Panc1 (cell line): ENCODE results near the gene KRT85. TPM values are rescaled to one million over a fixed set of nuclear protein-coding genes. Genes with fewer than 3 reads are reported as not detected.

ENCODE experiments used
- ATAC-seq: fragments of 200-7000 bp; cut with Tn5 transposase; 2 replicates; pipeline ENCODE4 v1.9.1; 2020; ENCODE audit warnings: mild to moderate bottlenecking, moderate library complexity
- BruUV-seq: library from RNA; stranded (reverse); fragments of 400-500 nt; replicated peaks from 2 replicates; lab custom pipeline; 2021; lab: Mats Ljungman, UMichigan
- CTCF ChIA-PET: fragments of 300-600 bp; sonication (Branson Sonifier 250); formaldehyde crosslinking; loops from one replicate; lab custom pipeline; 2022; ENCODE audit warnings: antibody characterized with exemption; lab: Charles Lee
- POLR2A ChIA-PET: fragments of 300-600 bp; sonication (Branson Sonifier 250); formaldehyde crosslinking; loops from one replicate; lab custom pipeline; 2022; ENCODE audit warnings: antibody characterized with exemption; lab: Charles Lee
- DNase-seq: peaks from one replicate; pipeline ENCODE4 v3.0.0-alpha.2; 2010; ENCODE audit warnings: low read depth, low spot score
- H3K27ac ChIP-seq: 2 replicates; pipeline ENCODE4 v1.5.1; 2011; ENCODE audit warnings: mild to moderate bottlenecking, low read length, inconsistent platforms
- H3K27me3 ChIP-seq: fragments of 200-500 bp; sonication (Bioruptor generic); 2 replicates; pipeline ENCODE4 v1.6.0; 2014; ENCODE audit warnings: low read length, inconsistent platforms; ENCODE audit not compliant: control insufficient read depth, insufficient read depth
- H3K36me3 ChIP-seq: fragments of 200-500 bp; sonication (Bioruptor generic); 2 replicates; pipeline ENCODE4 v1.5.1; 2014; ENCODE audit warnings: inconsistent platforms, mild to moderate bottlenecking, low read length, moderate library complexity; ENCODE audit not compliant: control insufficient read depth, insufficient read depth
- H3K4me1 ChIP-seq: 2 replicates; pipeline ENCODE4 v1.5.1; 2011; ENCODE audit warnings: inconsistent platforms, mild to moderate bottlenecking, low read length, moderate library complexity; ENCODE audit not compliant: control insufficient read depth, insufficient read depth
- H3K4me3 ChIP-seq, 2 experiments: 2 replicates each; pipeline ENCODE4 v1.5.1; 2011 to 2012; ENCODE audit warnings: low read depth in 2 of 2, low read length in 2 of 2, mild to moderate bottlenecking in 2 of 2, inconsistent platforms in 1 of 2, moderate library complexity in 1 of 2
- H3K9me3 ChIP-seq: fragments of 200-500 bp; sonication (Bioruptor generic); 2 replicates; pipeline ENCODE4 v1.5.1; 2014; ENCODE audit warnings: low read depth, mild to moderate bottlenecking, inconsistent platforms, low read length, moderate library complexity; ENCODE audit not compliant: control insufficient read depth, insufficient read depth
- CTCF ChIP-seq: fragments of 450-650 bp; IDR thresholded peaks from 2 replicates; pipeline ENCODE4 v1.5.1; 2017; ENCODE audit warnings: mild to moderate bottlenecking
- POLR2AphosphoS5 ChIP-seq: IDR thresholded peaks from 2 replicates; pipeline ENCODE4 v1.6.1; 2012; ENCODE audit warnings: mild to moderate bottlenecking, low read depth, low read length, moderate library complexity
- SIN3A ChIP-seq: IDR thresholded peaks from 2 replicates; pipeline ENCODE4 v1.6.1; 2012; ENCODE audit warnings: low read depth, mild to moderate bottlenecking, low read length, moderate library complexity, borderline replicate concordance; ENCODE audit not compliant: insufficient read depth
- TCF7L2 ChIP-seq: IDR thresholded peaks from 2 replicates; pipeline ENCODE4 v1.6.1; 2011; ENCODE audit warnings: mild to moderate bottlenecking, low read depth, low read length, inconsistent platforms
- in situ Hi-C: cut with HindIII; loops from 2 replicates; pipeline ENCODE4 v1.10.0; 2016; ENCODE audit warnings: low sequenced_read_pairs, low pct_unique_long_range_greater_than_20kb
- intact Hi-C: fragments of 100-400 bp; cut with micrococcal nuclease; formaldehyde crosslinking; loops from one replicate; pipeline ENCODE4 v1.10.0; 2022; ENCODE audit not compliant: unreplicated experiment
- total RNA-seq: library from RNA; stranded (reverse); gene quantifications from one replicate; pipeline ENCODE4 v1.2.1, GENCODE V29; 2021; ENCODE audit not compliant: unreplicated experiment
- TF ChIP-seq, protein P1 (sequence below), 2 experiments: IDR thresholded peaks; 2 replicates each; pipeline ENCODE4 v1.6.1; 2011 to 2012; ENCODE audit warnings: low read depth in 2 of 2, control low read depth in 1 of 2, low read length in 1 of 2, mild to moderate bottlenecking in 1 of 2, moderate library complexity in 1 of 2; ENCODE audit not compliant: insufficient read depth in 1 of 2

KRT85 gene
- total RNA-seq, 1 experiment from 2014 or later, result not detected

GRCh38 chr12:52402377-52402776 lies 35.1 kb upstream of the KRT85 start:
- no TSS peak for BruUV-seq
- ATAC-seq, result no peak
- no peak for TF ChIP-seq TCF7L2
- TF ChIP-seq POLR2AphosphoS5, result no peak
- no peak for TF ChIP-seq SIN3A
- TF ChIP-seq, protein P1, sequence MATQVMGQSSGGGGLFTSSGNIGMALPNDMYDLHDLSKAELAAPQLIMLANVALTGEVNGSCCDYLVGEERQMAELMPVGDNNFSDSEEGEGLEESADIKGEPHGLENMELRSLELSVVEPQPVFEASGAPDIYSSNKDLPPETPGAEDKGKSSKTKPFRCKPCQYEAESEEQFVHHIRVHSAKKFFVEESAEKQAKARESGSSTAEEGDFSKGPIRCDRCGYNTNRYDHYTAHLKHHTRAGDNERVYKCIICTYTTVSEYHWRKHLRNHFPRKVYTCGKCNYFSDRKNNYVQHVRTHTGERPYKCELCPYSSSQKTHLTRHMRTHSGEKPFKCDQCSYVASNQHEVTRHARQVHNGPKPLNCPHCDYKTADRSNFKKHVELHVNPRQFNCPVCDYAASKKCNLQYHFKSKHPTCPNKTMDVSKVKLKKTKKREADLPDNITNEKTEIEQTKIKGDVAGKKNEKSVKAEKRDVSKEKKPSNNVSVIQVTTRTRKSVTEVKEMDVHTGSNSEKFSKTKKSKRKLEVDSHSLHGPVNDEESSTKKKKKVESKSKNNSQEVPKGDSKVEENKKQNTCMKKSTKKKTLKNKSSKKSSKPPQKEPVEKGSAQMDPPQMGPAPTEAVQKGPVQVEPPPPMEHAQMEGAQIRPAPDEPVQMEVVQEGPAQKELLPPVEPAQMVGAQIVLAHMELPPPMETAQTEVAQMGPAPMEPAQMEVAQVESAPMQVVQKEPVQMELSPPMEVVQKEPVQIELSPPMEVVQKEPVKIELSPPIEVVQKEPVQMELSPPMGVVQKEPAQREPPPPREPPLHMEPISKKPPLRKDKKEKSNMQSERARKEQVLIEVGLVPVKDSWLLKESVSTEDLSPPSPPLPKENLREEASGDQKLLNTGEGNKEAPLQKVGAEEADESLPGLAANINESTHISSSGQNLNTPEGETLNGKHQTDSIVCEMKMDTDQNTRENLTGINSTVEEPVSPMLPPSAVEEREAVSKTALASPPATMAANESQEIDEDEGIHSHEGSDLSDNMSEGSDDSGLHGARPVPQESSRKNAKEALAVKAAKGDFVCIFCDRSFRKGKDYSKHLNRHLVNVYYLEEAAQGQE (IDR thresholded peaks at IDR 0.05; ENCODE audit: insufficient read depth in 1 of 2, low read depth in 2 of 2, low read length in 1 of 2), result no peak
- TF ChIP-seq CTCF, result no peak
- Histone ChIP-seq H3K36me3 (no peaks in the 10 kb centered on the region), H3K9me3 (no peaks in the 10 kb centered on the region), H3K4me1 (no peaks in the 10 kb centered on the region), H3K27ac (no peak overlapping the region), H3K4me3 (no peak overlapping the region), H3K27me3 (no peaks in the 10 kb centered on the region)
- CTCF ChIA-PET, result no interaction called here
- in situ Hi-C loops (no loop called here), intact Hi-C loops (no loop called here)
- POLR2A ChIA-PET, result no interaction called here
- DNase-seq, result no peak

DNA sequence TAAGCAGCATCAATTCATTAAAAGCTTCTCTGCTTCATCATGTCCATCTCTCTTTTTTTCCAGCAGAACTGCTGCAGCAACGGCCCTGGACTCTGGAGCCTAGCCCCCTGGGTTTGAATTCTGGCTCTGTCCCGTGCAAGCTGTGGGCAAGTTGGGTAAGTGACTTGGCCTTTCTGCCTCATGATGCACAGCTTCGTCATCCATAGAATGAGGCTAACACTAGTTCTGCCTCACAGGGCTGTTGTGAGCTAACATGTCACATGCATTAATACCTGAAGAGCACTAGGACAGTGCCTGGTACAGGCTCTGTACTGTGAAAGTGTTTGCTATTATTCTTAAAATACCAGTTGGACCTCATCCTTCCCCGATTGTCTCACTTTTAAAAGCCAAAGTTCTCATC lies 34.6 kb upstream of the KRT85 start:
- Histone ChIP-seq H3K9me3 (no peaks in the 10 kb centered on the region), H3K4me1 (no peaks in the 10 kb centered on the region), H3K27me3 (0 out of 2 replicates have a peak, but pooled peaks cover 1% of the 10 kb centered on the region), H3K36me3 (no peaks in the 10 kb centered on the region), H3K27ac (no peak overlapping the region), H3K4me3 (no peak overlapping the region)
- ChIA-PET POLR2A (no interaction called here), CTCF (interaction anchor here (0.5 kb wide), 1 partner anchor 33 kb away, joined by 3 read pairs; no protein-coding TSS in a partner anchor)
- DNase-seq (no peak), ATAC-seq (no peak)
- in situ Hi-C loops, result no loop called here
- no TSS peak for BruUV-seq
- TF ChIP-seq CTCF (no peak), SIN3A (no peak), POLR2AphosphoS5 (no peak), TCF7L2 (no peak)
- TF ChIP-seq, protein P1 (IDR thresholded peaks at IDR 0.05; ENCODE audit: insufficient read depth in 1 of 2, low read depth in 2 of 2, low read length in 1 of 2), result no peak
- intact Hi-C loops, result no loop called here
